HG03039 (cell line): Measurements from ENCODE around the gene GIGYF2.
"Not testable (repeated sequence)": the region's sequence is repeated elsewhere in the genome, so short reads cannot be mapped to it uniquely, and the experiment has no call there.

Experiments used
- ATAC-seq: cut with Tn5 transposase; IDR thresholded peaks from one replicate; pipeline ENCODE4 v1.9.1; 2021; ENCODE audit warnings: mild to moderate bottlenecking, moderate library complexity; ENCODE audit not compliant: unreplicated experiment

Gene GIGYF2

GRCh38 chr2:232687382-232688160, 9.6 kb upstream of the GIGYF2 start:
- no peak for ATAC-seq

GRCh38 chr2:232688201-232688600, 8.9 kb upstream of the GIGYF2 start:
- ATAC-seq = no peak

GRCh38 chr2:232689152-232689910, 7.8 kb upstream of the GIGYF2 start:
- no peak for ATAC-seq

GRCh38 chr2:232691117-232691516, 6.0 kb upstream of the GIGYF2 start:
- ATAC-seq = not testable (repeated sequence)

GRCh38 chr2:232693344-232693743, 3.8 kb upstream of the GIGYF2 start:
- ATAC-seq = no peak

GRCh38 chr2:232696609-232697058, 497 bp upstream of the GIGYF2 start:
- no peak for ATAC-seq

- peak; percentile 14 for ATAC-seq
Measured at GRCh38 chr2:232697807-232698110, 628 bp downstream of the GIGYF2 start.

GRCh38 chr2:232698556-232699091, 1.5 kb downstream of the GIGYF2 start:
- ATAC-seq = no peak

- ATAC-seq = no peak
Measured at GRCh38 chr2:232699110-232699509, 2.0 kb downstream of the GIGYF2 start.

GRCh38 chr2:232700154-232700553, 3.0 kb downstream of the GIGYF2 start:
- no peak for ATAC-seq

- ATAC-seq = no peak
Measured at GRCh38 chr2:232707076-232707475, 9.9 kb downstream of the GIGYF2 start.

GRCh38 chr2:232713505-232713904, 16.4 kb downstream of the GIGYF2 start:
- no peak for ATAC-seq

GRCh38 chr2:232714969-232715368, 17.8 kb downstream of the GIGYF2 start:
- no peak for ATAC-seq

GRCh38 chr2:232720056-232720455, 22.9 kb downstream of the GIGYF2 start:
- not testable (repeated sequence) for ATAC-seq

- ATAC-seq = no peak
Measured at GRCh38 chr2:232721261-232721660, 24.1 kb downstream of the GIGYF2 start.

GRCh38 chr2:232721882-232722281, 24.8 kb downstream of the GIGYF2 start:
- no peak for ATAC-seq

GRCh38 chr2:232723027-232723426, 25.9 kb downstream of the GIGYF2 start:
- no peak for ATAC-seq

GRCh38 chr2:232728785-232729184, 31.7 kb downstream of the GIGYF2 start:
- ATAC-seq = no peak

- ATAC-seq = no peak
Measured at GRCh38 chr2:232731470-232731869, 34.3 kb downstream of the GIGYF2 start.

GRCh38 chr2:232741294-232741693, 44.2 kb downstream of the GIGYF2 start:
- no peak for ATAC-seq

GRCh38 chr2:232741972-232742371, 44.8 kb downstream of the GIGYF2 start:
- ATAC-seq = no peak

- no peak for ATAC-seq
Measured at GRCh38 chr2:232744963-232745362, 47.8 kb downstream of the GIGYF2 start.
